ENCODE data around the gene SMARCC2. TPM values are rescaled to one million over a fixed set of nuclear protein-coding genes. Genes with fewer than 3 reads are reported as not detected.

SMARCC2 gene
- polyA plus RNA-seq, 2 of the 4 experiments (the other 2 are of a cell fraction): 51.9 to 83.9 TPM

GRCh38 chr12:56229082-56229481 is 39.8 kb upstream of the SMARCC2 start:
- Histone ChIP-seq H3K9me3 (no peaks in the 10 kb centered on the region), H3K4me1 (peaks cover 16% of the 10 kb centered on the region), H3K4me2 (no peak overlapping the region), H3K27ac (no peak overlapping the region), H3K4me3 (no peak overlapping the region)
- CTCF ChIA-PET: interaction anchor here (1.7 kb wide), 1 partner anchor 27 kb away, joined by 5 read pairs; no protein-coding TSS in a partner anchor
- no peak for ATAC-seq
- DNase-seq (ENCODE audit: low read depth in 1 of 2, low spot score in 1 of 2): no peak
- POLR2A ChIA-PET: no interaction called here
- WGBS (ENCODE audit: missing lambda C conversion rate): 96% methylated on average over 4 of the region's 7 CpGs
- FAIRE-seq: no peak
- TF ChIP-seq EHF (CRISPR knock-in tag; IDR thresholded peaks at IDR 0.05): no peak
- no peak for TF ChIP-seq RFX5 (IDR thresholded peaks at IDR 0.05)
- TF ChIP-seq PBX3 (IDR thresholded peaks at IDR 0.05): no peak
- no peak for TF ChIP-seq CEBPB (IDR thresholded peaks at IDR 0.05)
- TF ChIP-seq TFCP2L1 (CRISPR knock-in tag; IDR thresholded peaks at IDR 0.05): no peak
- TF ChIP-seq GATA3 (IDR thresholded peaks at IDR 0.05; ENCODE audit: borderline replicate concordance): no peak
- no peak for TF ChIP-seq CBX2 (IDR thresholded peaks at IDR 0.05; ENCODE audit: borderline replicate concordance, low read depth)
- TF ChIP-seq EP300 (IDR thresholded peaks at IDR 0.05): no peak
- TF ChIP-seq FOSL2 (IDR thresholded peaks at IDR 0.05): no peak
- TF ChIP-seq FOSL2 (CRISPR knock-in tag; IDR thresholded peaks at IDR 0.05): no peak

- no peaks in the 10 kb centered on the region for H3K9me3 ChIP-seq
- CTCF ChIA-PET: interaction anchor here (0.5 to 2.6 kb wide), 5 partner anchors 11 to 827 kb away, joined by 3 to 9 read pairs (median 3); no protein-coding TSS in a partner anchor
- H3K27ac ChIP-seq: peak overlapping the region; percentile 80 to 91
- ATAC-seq (no peak), DNase-seq (ENCODE audit: low read depth in 1 of 2, low spot score in 1 of 2) (no peak), FAIRE-seq (no peak)
- 64% methylated on average over 11 of the region's 11 CpGs for WGBS (ENCODE audit: missing lambda C conversion rate)
- POLR2A ChIA-PET: no interaction called here
- H3K4me1 ChIP-seq: peaks cover 27% of the 10 kb centered on the region
- TF ChIP-seq HOXB13 (CRISPR knock-in tag; IDR thresholded peaks at IDR 0.05; ENCODE audit: low read depth): no peak
- TF ChIP-seq REST (IDR thresholded peaks at IDR 0.05): peak; percentile 71
- peak overlapping the region; percentile 66 for H3K4me3 ChIP-seq
- peak overlapping the region; percentile 87 for H3K4me2 ChIP-seq
Observed at GRCh38 chr12:56224954-56225353, 35.7 kb upstream of the SMARCC2 start.

- POLR2A ChIA-PET: no interaction called here
- TF ChIP-seq USF2 (IDR thresholded peaks at IDR 0.05) (peak; percentile 68), POLR2A (IDR thresholded peaks at IDR 0.05; ENCODE audit: low read length) (peak; percentile 61), POLR2AphosphoS2 (conservative IDR thresholded peaks at IDR 0.05; ENCODE audit: low read length) (no peak), KDM5A (IDR thresholded peaks at IDR 0.05) (peak; percentile 59; the same call in 1 of the 2 replicates), TFCP2L1 (CRISPR knock-in tag; IDR thresholded peaks at IDR 0.05) (no peak), JUN (IDR thresholded peaks at IDR 0.05) (peak in 1 of 2 experiments; percentile 64; a peak in 2 of 5 replicates), ZFP36 (IDR thresholded peaks at IDR 0.05; ENCODE audit: borderline replicate concordance, partially characterized antibody) (no peak), EP300 (IDR thresholded peaks at IDR 0.05) (no peak), BHLHE40 (IDR thresholded peaks at IDR 0.05; ENCODE audit: low read depth, low read length) (no peak), FOSL2 (IDR thresholded peaks at IDR 0.05) (no peak), FOSL2 (CRISPR knock-in tag; IDR thresholded peaks at IDR 0.05) (no peak), CTCF (IDR thresholded peaks at IDR 0.05) (peak; percentile 95), SMC3 (IDR thresholded peaks at IDR 0.05) (peak; percentile 79), ZNF302 (CRISPR knock-in tag; IDR thresholded peaks at IDR 0.05) (no peak), ZSCAN20 (CRISPR knock-in tag; IDR thresholded peaks at IDR 0.05) (no peak), PBX3 (IDR thresholded peaks at IDR 0.05) (no peak; the same call in 1 of the 2 replicates), TP53 (CRISPR knock-in tag; IDR thresholded peaks at IDR 0.05) (no peak), FOSB (CRISPR knock-in tag; IDR thresholded peaks at IDR 0.05) (no peak)
Observed at GRCh38 chr12:56224102-56224701, 34.9 kb upstream of the SMARCC2 start, which contains the start of gene NABP2. TSS of gene NABP2 (plus strand) at chr12:56224342. CDS start at chr12:56224857, 515 bp downstream.

More at GRCh38 chr12:56224102-56224701, 34.9 kb upstream of the SMARCC2 start, which contains the start of gene NABP2:
- CTCF ChIA-PET: interaction anchor here (1.0 to 4.2 kb wide), 6 partner anchors 18 to 105 kb away, joined by 3 to 56 read pairs (median 18); partner anchors contain the start of genes SMARCC2 and ZC3H10
- ATAC-seq: peak; percentile 84 to 89
- no peak for FAIRE-seq
- H3K4me2 ChIP-seq: peak within 1 kb of the TSS; percentile 87
- WGBS (ENCODE audit: missing lambda C conversion rate): 3% methylated on average over 24 of the region's 41 CpGs
- H3K9me3 ChIP-seq: no peaks in the 10 kb centered on the region
- H3K4me3 ChIP-seq: peak within 1 kb of the TSS; percentile 66
- peaks cover 26% of the 10 kb centered on the region for H3K4me1 ChIP-seq
- peak; percentile 99 for DNase-seq (ENCODE audit: low read depth in 1 of 2, low spot score in 1 of 2)
- peak within 1 kb of the TSS; percentile 80 to 94 for H3K27ac ChIP-seq
